T47D (cell line): ENCODE results near the gene NACC2.
A peak's percentile ranks its signal among the peaks of the same experiment; 100 is the strongest.
"Not testable (repeated sequence)": the region's sequence is repeated elsewhere in the genome, so short reads cannot be mapped to it uniquely, and the experiment has no call there.

ENCODE experiments used
- DNase-seq, 2 experiments: peaks; one replicate each; pipeline versions ENCODE4 v3.0.0 to v3.0.0-alpha.2; 2011 to 2012; ENCODE audit warnings: low read depth in 1 of 2, low spot score in 1 of 2
- JUND ChIP-seq: IDR thresholded peaks from 2 replicates; pipeline ENCODE4 v1.6.1; 2012; ENCODE audit warnings: low read depth
- in situ Hi-C: cut with HindIII; loops from 2 replicates; pipeline ENCODE4 v1.10.0; 2016; ENCODE audit warnings: low sequenced_read_pairs, low pct_unique_long_range_greater_than_20kb

Gene NACC2

GRCh38 chr9:136104488-136104800 is 9.4 kb upstream of the NACC2 start:
- TF ChIP-seq JUND: no peak
- in situ Hi-C loops: no loop called here
- no peak for DNase-seq

DNA sequence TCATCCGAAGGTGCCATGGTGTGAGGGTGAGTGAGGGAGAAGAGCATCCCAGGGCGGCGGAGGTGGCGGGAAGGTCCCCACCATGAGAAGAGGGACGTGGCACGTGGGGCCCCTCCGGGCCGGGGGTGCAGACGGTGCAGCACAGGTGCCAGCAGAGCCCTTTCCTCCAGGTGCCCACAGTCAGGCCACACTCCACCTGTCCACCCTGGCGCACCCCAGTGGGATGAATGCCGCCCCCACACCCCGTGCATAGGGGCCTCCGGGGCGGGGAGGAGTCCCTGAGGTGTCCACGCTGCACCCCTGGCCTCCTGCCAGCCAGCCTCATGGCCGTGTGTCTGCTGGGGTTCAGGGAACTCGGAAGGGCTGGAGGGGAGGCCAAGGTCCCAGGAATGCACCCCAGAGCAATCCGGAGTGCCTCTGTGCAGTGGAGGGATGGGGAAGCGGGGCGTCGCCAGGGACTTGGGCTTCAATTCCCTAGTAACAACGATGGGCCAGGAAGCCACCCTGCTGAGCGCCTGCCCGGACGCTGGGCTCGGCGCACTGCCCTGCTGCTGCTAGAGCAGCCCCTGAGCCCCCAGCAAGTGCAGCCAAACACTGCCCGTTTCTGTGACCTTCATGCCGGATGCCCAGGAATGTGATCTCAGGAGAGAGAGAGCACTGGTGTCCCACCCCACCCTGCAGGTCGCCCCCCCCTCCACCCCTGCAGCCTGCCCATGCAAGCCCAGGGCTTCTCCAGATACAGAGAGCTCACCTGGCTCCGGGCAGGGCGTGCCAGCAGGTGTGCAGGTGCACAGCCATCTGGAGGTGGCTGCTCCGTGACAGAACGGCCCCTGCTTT is 8.8 kb upstream of the NACC2 start:
- no peak for DNase-seq

DNA sequence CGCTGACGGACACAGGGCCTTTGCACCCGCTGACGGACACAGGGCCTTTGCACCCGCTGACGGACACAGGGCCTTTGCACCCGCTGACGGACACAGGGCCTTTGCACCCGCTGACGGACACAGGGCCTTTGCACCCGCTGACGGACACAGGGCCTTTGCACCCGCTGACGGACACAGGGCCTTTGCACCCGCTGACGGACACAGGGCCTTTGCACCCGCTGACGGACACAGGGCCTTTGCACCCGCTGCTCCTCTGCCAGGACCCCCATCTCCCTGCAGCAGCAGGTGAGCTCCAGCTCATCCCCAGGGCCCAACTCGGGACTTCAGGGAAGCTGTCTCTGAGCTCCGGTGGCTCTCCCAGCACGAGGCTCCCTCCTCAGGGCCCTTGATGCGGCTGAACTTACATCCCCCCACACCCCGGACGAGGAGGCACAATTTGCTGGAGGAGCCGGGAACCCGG is 6.6 kb upstream of the NACC2 start:
- in situ Hi-C loops, DNase-seq: not testable (repeated sequence)

More for the DNA sequence above, 8.8 kb upstream of the NACC2 start:
- in situ Hi-C loops: no loop called here
- TF ChIP-seq JUND: no peak

DNA sequence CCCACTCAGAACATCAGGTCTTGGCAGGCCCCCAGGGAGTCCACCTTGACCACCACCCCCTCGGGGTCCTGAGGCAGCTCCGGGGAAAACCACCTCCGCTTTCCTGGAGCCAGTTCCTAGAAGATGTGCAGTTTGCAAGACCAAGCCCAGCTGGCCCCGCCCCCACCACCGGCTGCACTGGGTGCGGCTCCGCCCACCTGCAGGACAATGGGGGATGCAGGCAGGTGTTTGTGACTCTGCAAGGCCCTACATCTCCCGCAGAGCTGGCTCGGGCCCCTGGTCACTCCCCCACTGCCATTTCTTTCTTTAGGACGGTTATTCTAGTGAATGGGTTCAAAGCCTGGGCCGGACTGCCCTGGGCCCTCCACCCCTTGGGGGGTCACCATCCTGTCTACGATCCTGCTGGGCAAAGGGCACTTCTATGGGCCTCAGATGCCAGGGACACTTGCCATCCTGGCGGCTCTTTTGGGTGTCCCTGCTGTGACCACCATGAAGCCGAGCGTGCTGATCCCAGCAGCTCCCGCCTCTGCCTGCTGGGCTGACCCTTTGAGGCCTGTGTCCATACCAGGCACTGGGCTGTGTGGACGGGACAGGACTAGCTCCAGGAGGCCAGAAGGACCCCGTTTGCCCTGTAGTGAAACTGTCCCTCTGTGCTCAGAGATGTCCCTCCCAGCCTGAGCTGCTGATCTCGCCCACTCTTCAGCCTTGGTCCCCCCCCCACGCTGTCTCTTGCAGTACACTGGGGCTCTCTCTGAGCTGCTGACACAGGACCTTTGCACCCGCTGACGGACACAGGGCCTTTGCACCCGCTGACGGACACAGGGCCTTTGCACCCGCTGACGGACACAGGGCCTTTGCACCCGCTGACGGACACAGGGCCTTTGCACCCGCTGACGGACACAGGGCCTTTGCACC is 5.9 kb upstream of the NACC2 start:
- peak in 1 of 2 experiments; percentile 39 for DNase-seq
- TF ChIP-seq JUND: no peak
- in situ Hi-C loops: no loop called here

DNA sequence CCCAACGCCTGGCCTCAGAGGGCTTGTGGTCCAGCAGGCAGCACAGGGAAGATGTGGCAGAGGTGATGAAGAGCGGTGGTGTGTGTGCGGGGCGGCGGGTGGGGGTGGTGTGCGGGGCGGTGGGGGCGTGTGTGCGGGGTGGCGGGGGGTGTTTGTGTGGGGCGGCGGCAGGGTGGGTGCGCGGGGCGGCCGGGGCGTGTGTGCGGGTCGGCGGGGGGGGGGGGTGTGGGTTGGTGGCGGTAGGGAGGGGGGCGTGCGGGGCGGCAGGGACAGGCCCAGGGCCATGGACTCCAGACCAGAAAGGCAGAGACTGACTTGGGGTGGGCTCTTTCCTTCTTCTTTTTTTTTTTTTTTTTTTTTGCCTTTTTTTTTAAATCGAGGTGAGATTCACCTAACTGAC is 4.5 kb upstream of the NACC2 start:
- no peak for DNase-seq
- TF ChIP-seq JUND: no peak
- in situ Hi-C loops: no loop called here

GRCh38 chr9:136098844-136099243 is 3.8 kb upstream of the NACC2 start:
- no peak for TF ChIP-seq JUND
- DNase-seq: no peak
- in situ Hi-C loops: no loop called here

GRCh38 chr9:136098210-136098609 is 3.1 kb upstream of the NACC2 start:
- in situ Hi-C loops: no loop called here
- DNase-seq: no peak
- TF ChIP-seq JUND: no peak

- no peak for DNase-seq
- in situ Hi-C loops: no loop called here
- no peak for TF ChIP-seq JUND
Measured at GRCh38 chr9:136096505-136097001, 1.5 kb upstream of the NACC2 start.

DNA sequence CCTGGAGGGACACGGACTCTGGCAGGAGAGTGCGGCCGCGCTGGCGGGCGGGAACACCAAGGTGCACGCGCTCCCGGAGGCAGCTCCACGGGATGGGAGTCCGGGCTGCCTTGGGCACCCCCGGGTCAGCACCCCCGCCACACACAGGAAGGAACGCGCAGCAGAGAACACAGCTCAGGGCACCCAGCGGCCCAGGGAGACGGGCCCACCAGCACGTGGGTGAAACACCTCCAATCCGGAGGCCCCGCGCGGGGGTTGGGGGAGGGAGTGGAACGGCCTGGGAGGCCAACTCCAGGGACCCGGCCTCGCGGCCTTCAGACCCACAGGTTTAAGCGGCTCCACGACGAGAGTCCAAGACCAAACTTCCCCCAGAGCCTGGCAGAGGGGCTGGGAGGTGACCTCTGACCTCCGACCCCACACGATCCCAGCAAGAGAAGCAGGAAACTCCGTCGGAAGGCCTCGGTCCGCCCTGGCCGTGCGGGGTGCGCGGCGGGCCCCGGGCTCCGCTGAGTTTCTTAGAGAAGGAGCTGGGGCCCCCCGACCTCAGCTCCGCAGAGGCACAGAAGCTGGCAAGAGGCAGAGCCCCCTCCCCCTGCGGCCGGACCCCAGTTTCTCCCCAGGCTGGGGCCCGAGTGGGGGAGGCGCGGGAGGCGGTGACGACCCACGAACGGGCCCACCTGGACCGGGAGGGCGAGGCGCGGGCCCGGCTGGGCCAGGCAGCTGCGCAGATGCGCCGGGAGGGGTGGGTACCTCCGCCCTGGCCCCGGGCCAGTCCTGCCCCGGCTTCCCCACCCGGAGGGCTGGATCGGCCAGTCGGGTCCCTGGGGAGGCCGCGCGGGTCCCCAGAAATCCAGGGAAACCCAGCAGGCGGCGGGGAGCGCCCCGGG is 851 bp downstream of the NACC2 start:
- in situ Hi-C loops: no loop called here
- DNase-seq: peak; percentile 90 to 99
- no peak for TF ChIP-seq JUND

GRCh38 chr9:136093346-136093986 is 1.6 kb downstream of the NACC2 start:
- TF ChIP-seq JUND: no peak
- peak in 1 of 2 experiments; percentile 30 for DNase-seq
- in situ Hi-C loops: no loop called here

DNA sequence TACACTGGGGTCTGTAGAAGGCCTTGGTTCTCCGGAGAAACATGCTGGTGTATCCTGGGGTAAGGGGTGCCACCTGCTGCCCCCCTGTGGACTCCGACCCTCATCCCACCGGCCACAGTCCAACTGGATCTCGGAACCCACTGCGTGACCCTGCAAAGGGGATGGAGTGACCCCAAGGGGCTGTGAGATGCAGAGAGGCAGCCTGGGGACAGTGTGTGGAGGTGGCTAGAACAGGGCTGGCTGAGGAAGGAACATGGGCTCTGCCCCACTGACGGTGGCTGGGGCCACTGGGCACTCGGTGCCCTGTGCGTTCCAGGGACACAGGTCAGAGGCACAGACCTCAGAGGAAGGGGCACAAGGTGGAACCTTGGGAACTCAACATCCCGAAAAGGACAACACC is 2.3 kb downstream of the NACC2 start:
- no peak for TF ChIP-seq JUND
- in situ Hi-C loops: no loop called here
- DNase-seq: no peak

- in situ Hi-C loops: no loop called here
Measured at GRCh38 chr9:136092353-136092650, 2.8 kb downstream of the NACC2 start.

More at GRCh38 chr9:136092353-136092650, 2.8 kb downstream of the NACC2 start:
- TF ChIP-seq JUND: no peak
- no peak for DNase-seq
